K562 (cell line): ENCODE results near the gene RETREG1. TPM values are rescaled to one million over a fixed set of nuclear protein-coding genes. Genes with fewer than 3 reads are reported as not detected.

Experiments used
- AFF1 ChIP-seq, 2 experiments: fragments of 450-650 bp; IDR thresholded peaks; 2 replicates each; pipeline ENCODE4 v1.6.1; 2018; ENCODE audit warnings: mild to moderate bottlenecking in 2 of 2, low read depth in 1 of 2; ENCODE audit not compliant: partially characterized antibody in 2 of 2
- BRCA1 ChIP-seq, 2 experiments: fragments of 450-650 bp in 1 of 2; sonication (generic) in 1 of 2; formaldehyde crosslinking in 1 of 2; IDR thresholded peaks; 2 replicates each; pipeline versions ENCODE4 v1.5.0 to v1.6.1; 2017 to 2020; ENCODE audit warnings: mild to moderate bottlenecking in 1 of 2, missing genetic modification reagents in 1 of 2
- C11orf30 ChIP-seq: fragments of 450-650 bp; IDR thresholded peaks from 2 replicates; pipeline ENCODE4 v1.6.1; 2016; ENCODE audit warnings: low read depth, mild to moderate bottlenecking
- CREB1 ChIP-seq, 2 experiments: sonication (generic) in 1 of 2; formaldehyde crosslinking in 1 of 2; IDR thresholded peaks; 2 replicates each; pipeline versions ENCODE4 v1.6.1 to v1.8.0; 2012 to 2022; ENCODE audit warnings: inconsistent platforms in 1 of 2, mild to moderate bottlenecking in 1 of 2, missing genetic modification reagents in 1 of 2, moderate library complexity in 1 of 2
- CTBP1 ChIP-seq: fragments of 450-650 bp; IDR thresholded peaks from 2 replicates; pipeline ENCODE4 v1.6.1; 2016; ENCODE audit warnings: borderline replicate concordance
- ETV6 ChIP-seq, 3 experiments: fragments of 150-350 bp in 1 of 3; sonication (generic) in 1 of 3; formaldehyde crosslinking in 1 of 3; IDR thresholded peaks; 2 replicates each; pipeline versions ENCODE4 v1.6.1 to v1.8.0; 2014 to 2022; ENCODE audit warnings: borderline replicate concordance in 2 of 3, low read depth in 2 of 3, antibody characterized with exemption in 1 of 3, low read length in 1 of 3, mild to moderate bottlenecking in 1 of 3, missing genetic modification reagents in 1 of 3
- FOXJ3 ChIP-seq: sonication (generic); formaldehyde crosslinking; IDR thresholded peaks from 2 replicates; pipeline ENCODE4 v1.4.0; 2020; ENCODE audit warnings: mild to moderate bottlenecking, missing genetic modification reagents
- HCFC1 ChIP-seq: IDR thresholded peaks from 2 replicates; pipeline ENCODE4 v1.6.1; 2012; ENCODE audit warnings: low read depth, low read length, improper control_type of control experiment
- HOXB6 ChIP-seq: fragments of 250-450 bp; sonication (Bioruptor Pico); IDR thresholded peaks from 2 replicates; pipeline ENCODE4 v1.5.1; 2022; ENCODE audit warnings: mild to moderate bottlenecking, borderline replicate concordance
- JUND ChIP-seq, 2 experiments: IDR thresholded peaks; 2 replicates in 1 of 2; 3 replicates in 1 of 2; pipeline ENCODE4 v1.6.1; 2011; ENCODE audit warnings: borderline replicate concordance in 2 of 2, low read depth in 2 of 2, low read length in 2 of 2, improper control_type of control experiment in 1 of 2, missing biosample characterization in 1 of 2, missing genetic modification characterization in 1 of 2, missing genetic modification reagents in 1 of 2
- KLF10 ChIP-seq: fragments of 250-450 bp; sonication (Bioruptor Pico); IDR thresholded peaks from 2 replicates; pipeline ENCODE4 v1.6.1; 2021; ENCODE audit warnings: matching md5 sums
- MXI1 ChIP-seq: IDR thresholded peaks from 2 replicates; pipeline ENCODE4 v1.6.1; 2011; ENCODE audit warnings: low read depth, mild to moderate bottlenecking, improper control_type of control experiment, low read length
- RFX7 ChIP-seq: fragments of 250-450 bp; sonication (Bioruptor Pico); IDR thresholded peaks from 2 replicates; pipeline ENCODE4 v1.5.1; 2021; ENCODE audit warnings: mild to moderate bottlenecking
- SMAD1 ChIP-seq: fragments of 150-350 bp; IDR thresholded peaks from 2 replicates; pipeline ENCODE4 v1.6.1; 2014; ENCODE audit warnings: low read length, low read depth; ENCODE audit not compliant: partially characterized antibody
- SRSF9 ChIP-seq: fragments of 200-400 bp; formaldehyde crosslinking; IDR thresholded peaks from 2 replicates; pipeline ENCODE4 v1.6.1; 2017; ENCODE audit warnings: low read depth, low read length, borderline replicate concordance
- TCFL5 ChIP-seq: fragments of 250-450 bp; sonication (Bioruptor Pico); conservative IDR thresholded peaks from 2 replicates; pipeline ENCODE4 v1.6.1; 2021; ENCODE audit warnings: mild to moderate bottlenecking, moderate library complexity, matching md5 sums
- TEAD2 ChIP-seq: fragments of 450-650 bp; IDR thresholded peaks from 2 replicates; pipeline ENCODE4 v1.6.1; 2016; ENCODE audit warnings: missing genetic modification characterization, control low read depth, missing compliant biosample characterization
- XRCC5 ChIP-seq: fragments of 200-400 bp; formaldehyde crosslinking; IDR thresholded peaks from 2 replicates; pipeline ENCODE4 v1.6.1; 2017; ENCODE audit warnings: low read depth, mild to moderate bottlenecking, low read length
- ZBTB26 ChIP-seq: fragments of 450-650 bp; formaldehyde crosslinking; IDR thresholded peaks from 2 replicates; pipeline ENCODE4 v1.4.0; 2022; ENCODE audit warnings: missing genetic modification characterization
- ZNF143 ChIP-seq: sonication (generic); formaldehyde crosslinking; IDR thresholded peaks from 2 replicates; pipeline ENCODE4 v1.9.0; 2022; ENCODE audit warnings: mild to moderate bottlenecking, missing genetic modification reagents
- ZNF696 ChIP-seq: fragments of 250-450 bp; sonication (Bioruptor Pico); conservative IDR thresholded peaks from 2 replicates; pipeline ENCODE4 v1.4.0; 2020; ENCODE audit warnings: mild to moderate bottlenecking, moderate library complexity
- polyA plus RNA-seq, 8 experiments: library from polyadenylated mRNA; depleted of rRNA in 4 of 8; stranded (reverse) in 5 of 8; unstranded in 3 of 8; fragments of >200 nt; fragmentation: Nextera tagmentation in 2 of 8; fragmentation: Illumina TruSeq in 1 of 8; extraction: Ambion mirVana in 2 of 8; extraction: Trizol in 1 of 8; gene quantifications; 2 replicates each; pipeline versions ENCODE4 v1.2.1 to v1.2.3, GENCODE V29; 2011 to 2014; ENCODE audit warnings: inconsistent platforms in 1 of 8, missing spikeins in 1 of 8
- total RNA-seq, 7 experiments: library from RNA; depleted of rRNA in 6 of 7; stranded (reverse); fragments of >200 nt in 6 of 7; fragmentation: Illumina TruSeq in 2 of 7; extraction: Trizol in 2 of 7; gene quantifications; 2 replicates each; pipeline versions ENCODE4 v1.2.1 to v1.2.3, GENCODE V29; 2011 to 2021; ENCODE audit warnings: low replicate concordance in 1 of 7

Gene RETREG1
- total and polyA plus RNA-seq, 9 of the 15 experiments (the other 6 are each of a cell fraction or from before 2014, with no cell fraction given): 0.01 to 0.20 (median 0.08) TPM; not detected in 5

GRCh38 chr5:16465544-16466432 is 151.0 kb downstream of the RETREG1 start, which contains the start of gene ZNF622 (continued):
- no peak for TF ChIP-seq ZBTB26 (CRISPR knock-in tag)
- TF ChIP-seq ZNF696 (CRISPR knock-in tag): no peak
- no peak for TF ChIP-seq FOXJ3 (CRISPR knock-in tag)
- TF ChIP-seq AFF1 (IDR thresholded peaks at IDR 0.05; ENCODE audit: low read depth in 1 of 2, partially characterized antibody in 2 of 2): no peak
- TF ChIP-seq RFX7 (CRISPR knock-in tag): no peak
- TF ChIP-seq CTBP1: peak; percentile 24; the same call in 1 of the 2 replicates
- peak; percentile 64 for TF ChIP-seq JUND (IDR thresholded peaks at IDR 0.05; ENCODE audit: borderline replicate concordance, low read depth, low read length)
- TF ChIP-seq JUND (tag; IDR thresholded peaks at IDR 0.05; ENCODE audit: borderline replicate concordance, low read depth, low read length): peak; percentile 28; the same call in 2 of the 3 replicates
- TF ChIP-seq TEAD2 (tag): no peak
- no peak for TF ChIP-seq BRCA1 (IDR thresholded peaks at IDR 0.05)
- TF ChIP-seq BRCA1 (CRISPR knock-in tag; IDR thresholded peaks at IDR 0.05): no peak
- peak; percentile 96 to 97 for TF ChIP-seq ETV6 (IDR thresholded peaks at IDR 0.05; ENCODE audit: borderline replicate concordance in 1 of 2, low read depth in 2 of 2, low read length in 1 of 2)
- 0 out of 2 replicates have a peak, but pooled peaks have one; percentile 72 for TF ChIP-seq ETV6 (CRISPR knock-in tag; IDR thresholded peaks at IDR 0.05; ENCODE audit: borderline replicate concordance)
- TF ChIP-seq TCFL5 (CRISPR knock-in tag): no peak
- TF ChIP-seq SRSF9: no peak
- TF ChIP-seq C11orf30: peak; percentile 93
- peak; percentile 57; the same call in 1 of the 2 replicates for TF ChIP-seq CREB1 (IDR thresholded peaks at IDR 0.05)
- peak; percentile 67 for TF ChIP-seq CREB1 (CRISPR knock-in tag; IDR thresholded peaks at IDR 0.05)
- TF ChIP-seq KLF10 (CRISPR knock-in tag): no peak
- TF ChIP-seq ZNF143 (CRISPR knock-in tag): peak; percentile 52; the same call in 1 of the 2 replicates
- TF ChIP-seq HCFC1: peak; percentile 80
- TF ChIP-seq MXI1: peak; percentile 59
- TF ChIP-seq SMAD1: no peak
- TF ChIP-seq HOXB6 (CRISPR knock-in tag): no peak
- TF ChIP-seq XRCC5: peak; percentile 79
